Caco-2 (cell line): ENCODE results near the gene SERINC4. TPM values are rescaled to one million over a fixed set of nuclear protein-coding genes. Genes with fewer than 3 reads are reported as not detected.

Experiments
- microRNA-seq: library from miRNA; unstranded; fragments of <30 nt; microRNA quantifications from one replicate; pipeline ENCODE4 v1.2.0, GENCODE V29; 2022
- total RNA-seq: library from RNA; stranded (reverse); gene quantifications from 2 replicates; pipeline ENCODE4 v1.2.3, GENCODE V29; 2022

Gene SERINC4
- total RNA-seq, 1 experiment from 2014 or later: 0.23 TPM

Small RNA genes lying within 50 kb of the gene (microRNA-seq; reads per million reads assigned to microRNA genes)
- gene MIR1282: not detected

Other genes with a start within 250 kb of the SERINC4 start
- 36.3 and 38.9 TPM in 2 replicates for gene PPIP5K1, start 210.0 kb downstream of the SERINC4 start, total RNA-seq
- 0.93 and 1.6 TPM in 2 replicates for gene CKMT1B, start 206.2 kb downstream of the SERINC4 start, total RNA-seq
- 0.07 TPM in 1 of 2 replicates, not detected in the other for gene STRC, start 181.4 kb downstream of the SERINC4 start, total RNA-seq
- gene CATSPER2, start 151.4 kb downstream of the SERINC4 start, total RNA-seq: 1.4 and 2.4 TPM in 2 replicates
- 1.5 and 3.0 TPM in 2 replicates for gene CKMT1A, start 106.4 kb downstream of the SERINC4 start, total RNA-seq
- 545 and 548 TPM in 2 replicates for gene PDIA3, start 53.8 kb downstream of the SERINC4 start, total RNA-seq
- 0.18 TPM in 1 of 2 replicates, not detected in the other for gene ELL3, start 23.3 kb downstream of the SERINC4 start, total RNA-seq
- 816 and 823 TPM in 2 replicates for gene SERF2, start 7.9 kb downstream of the SERINC4 start, total RNA-seq
- gene HYPK, start 379 bp upstream of the SERINC4 start, total RNA-seq: 17.9 and 20.4 TPM in 2 replicates
- 37.1 and 37.4 TPM in 2 replicates for gene MFAP1, start 24.5 kb upstream of the SERINC4 start, total RNA-seq
- 25.3 and 26.9 TPM in 2 replicates for gene WDR76, start 26.8 kb upstream of the SERINC4 start, total RNA-seq